ENCODE results near the gene CMPK2.

The CMPK2 gene

GRCh38 chr2:6823111-6823510, 42.6 kb downstream of the CMPK2 start:
- Histone ChIP-seq H3K27ac (ENCODE audit: low read depth, low read length) (no peak overlapping the region), H3K9ac (ENCODE audit: low read depth, low read length) (no peak overlapping the region), H3K9me3 (ENCODE audit: control insufficient read depth, insufficient read depth, low read length) (no peaks in the 10 kb centered on the region), H3K4me1 (ENCODE audit: control insufficient read depth, insufficient read depth, low read length) (peaks cover 14% of the 10 kb centered on the region), H3K36me3 (ENCODE audit: control insufficient read depth, insufficient read depth, low read length) (no peaks in the 10 kb centered on the region), H3K27me3 (ENCODE audit: control insufficient read depth, insufficient read depth, low read length) (no peaks in the 10 kb centered on the region), H3K4me3 (ENCODE audit: low read depth, low read length) (no peak overlapping the region)

GRCh38 chr2:6822406-6822805, 43.3 kb downstream of the CMPK2 start:
- Histone ChIP-seq H3K4me3 (ENCODE audit: low read depth, low read length) (no peak overlapping the region), H3K36me3 (ENCODE audit: control insufficient read depth, insufficient read depth, low read length) (no peaks in the 10 kb centered on the region), H3K27me3 (ENCODE audit: control insufficient read depth, insufficient read depth, low read length) (no peaks in the 10 kb centered on the region), H3K4me1 (ENCODE audit: control insufficient read depth, insufficient read depth, low read length) (peaks cover 7% of the 10 kb centered on the region), H3K27ac (ENCODE audit: low read depth, low read length) (no peak overlapping the region), H3K9me3 (ENCODE audit: control insufficient read depth, insufficient read depth, low read length) (no peaks in the 10 kb centered on the region), H3K9ac (ENCODE audit: low read depth, low read length) (no peak overlapping the region)

- Histone ChIP-seq H3K27ac (ENCODE audit: low read depth, low read length) (no peak overlapping the region), H3K4me1 (ENCODE audit: control insufficient read depth, insufficient read depth, low read length) (peaks cover 7% of the 10 kb centered on the region), H3K27me3 (ENCODE audit: control insufficient read depth, insufficient read depth, low read length) (no peaks in the 10 kb centered on the region), H3K36me3 (ENCODE audit: control insufficient read depth, insufficient read depth, low read length) (no peaks in the 10 kb centered on the region), H3K9ac (ENCODE audit: low read depth, low read length) (no peak overlapping the region), H3K4me3 (ENCODE audit: low read depth, low read length) (no peak overlapping the region), H3K9me3 (ENCODE audit: control insufficient read depth, insufficient read depth, low read length) (no peaks in the 10 kb centered on the region)
Measured at GRCh38 chr2:6820903-6821584, 44.7 kb downstream of the CMPK2 start.

GRCh38 chr2:6820236-6820635, 45.5 kb downstream of the CMPK2 start:
- H3K27me3 ChIP-seq (ENCODE audit: control insufficient read depth, insufficient read depth, low read length) = no peaks in the 10 kb centered on the region
- no peaks in the 10 kb centered on the region for H3K9me3 ChIP-seq (ENCODE audit: control insufficient read depth, insufficient read depth, low read length)
- no peak overlapping the region for H3K4me3 ChIP-seq (ENCODE audit: low read depth, low read length)
- peaks cover 7% of the 10 kb centered on the region for H3K4me1 ChIP-seq (ENCODE audit: control insufficient read depth, insufficient read depth, low read length)
- H3K27ac ChIP-seq (ENCODE audit: low read depth, low read length) = no peak overlapping the region
- H3K36me3 ChIP-seq (ENCODE audit: control insufficient read depth, insufficient read depth, low read length) = no peaks in the 10 kb centered on the region
- no peak overlapping the region for H3K9ac ChIP-seq (ENCODE audit: low read depth, low read length)

- no peak overlapping the region for H3K9ac ChIP-seq (ENCODE audit: low read depth, low read length)
Measured at GRCh38 chr2:6819668-6820067, 46.0 kb downstream of the CMPK2 start.

GRCh38 chr2:6818012-6818411, 47.7 kb downstream of the CMPK2 start:
- no peak overlapping the region for H3K4me3 ChIP-seq (ENCODE audit: low read depth, low read length)
- H3K9me3 ChIP-seq (ENCODE audit: control insufficient read depth, insufficient read depth, low read length) = no peaks in the 10 kb centered on the region
- H3K4me1 ChIP-seq (ENCODE audit: control insufficient read depth, insufficient read depth, low read length) = no peaks in the 10 kb centered on the region; the same call in 1 of the 2 replicates
- no peaks in the 10 kb centered on the region for H3K36me3 ChIP-seq (ENCODE audit: control insufficient read depth, insufficient read depth, low read length)
- no peak overlapping the region for H3K9ac ChIP-seq (ENCODE audit: low read depth, low read length)
- H3K27ac ChIP-seq (ENCODE audit: low read depth, low read length) = no peak overlapping the region
- no peaks in the 10 kb centered on the region for H3K27me3 ChIP-seq (ENCODE audit: control insufficient read depth, insufficient read depth, low read length)

More at GRCh38 chr2:6819668-6820067, 46.0 kb downstream of the CMPK2 start:
- H3K27me3 ChIP-seq (ENCODE audit: control insufficient read depth, insufficient read depth, low read length) = no peaks in the 10 kb centered on the region
- H3K27ac ChIP-seq (ENCODE audit: low read depth, low read length) = no peak overlapping the region
- peaks cover 7% of the 10 kb centered on the region for H3K4me1 ChIP-seq (ENCODE audit: control insufficient read depth, insufficient read depth, low read length)
- H3K4me3 ChIP-seq (ENCODE audit: low read depth, low read length) = no peak overlapping the region
- H3K36me3 ChIP-seq (ENCODE audit: control insufficient read depth, insufficient read depth, low read length) = no peaks in the 10 kb centered on the region
- H3K9me3 ChIP-seq (ENCODE audit: control insufficient read depth, insufficient read depth, low read length) = no peaks in the 10 kb centered on the region

- H3K27ac ChIP-seq (ENCODE audit: low read depth, low read length) = no peak overlapping the region
Measured at GRCh38 chr2:6814869-6815268, 50.8 kb downstream of the CMPK2 start.

GRCh38 chr2:6814312-6814711, 51.4 kb downstream of the CMPK2 start:
- Histone ChIP-seq H3K27ac (ENCODE audit: low read depth, low read length) (no peak overlapping the region), H3K9ac (ENCODE audit: low read depth, low read length) (no peak overlapping the region), H3K4me1 (ENCODE audit: control insufficient read depth, insufficient read depth, low read length) (0 out of 2 replicates have a peak, but pooled peaks cover 3% of the 10 kb centered on the region), H3K4me3 (ENCODE audit: low read depth, low read length) (no peak overlapping the region), H3K27me3 (ENCODE audit: control insufficient read depth, insufficient read depth, low read length) (peaks cover 2% of the 10 kb centered on the region; the same call in 1 of the 2 replicates), H3K9me3 (ENCODE audit: control insufficient read depth, insufficient read depth, low read length) (no peaks in the 10 kb centered on the region), H3K36me3 (ENCODE audit: control insufficient read depth, insufficient read depth, low read length) (no peaks in the 10 kb centered on the region)

More at GRCh38 chr2:6814869-6815268, 50.8 kb downstream of the CMPK2 start:
- H3K36me3 ChIP-seq (ENCODE audit: control insufficient read depth, insufficient read depth, low read length) = no peaks in the 10 kb centered on the region
- no peaks in the 10 kb centered on the region for H3K9me3 ChIP-seq (ENCODE audit: control insufficient read depth, insufficient read depth, low read length)
- H3K4me3 ChIP-seq (ENCODE audit: low read depth, low read length) = no peak overlapping the region
- no peak overlapping the region for H3K9ac ChIP-seq (ENCODE audit: low read depth, low read length)
- H3K27me3 ChIP-seq (ENCODE audit: control insufficient read depth, insufficient read depth, low read length) = no peaks in the 10 kb centered on the region
- H3K4me1 ChIP-seq (ENCODE audit: control insufficient read depth, insufficient read depth, low read length) = 0 out of 2 replicates have a peak, but pooled peaks cover 3% of the 10 kb centered on the region

- H3K4me1 ChIP-seq (ENCODE audit: control insufficient read depth, insufficient read depth, low read length) = 0 out of 2 replicates have a peak, but pooled peaks cover 3% of the 10 kb centered on the region
- H3K27ac ChIP-seq (ENCODE audit: low read depth, low read length) = no peak overlapping the region
- H3K27me3 ChIP-seq (ENCODE audit: control insufficient read depth, insufficient read depth, low read length) = peaks cover 7% of the 10 kb centered on the region
- no peak overlapping the region for H3K9ac ChIP-seq (ENCODE audit: low read depth, low read length)
- no peaks in the 10 kb centered on the region for H3K36me3 ChIP-seq (ENCODE audit: control insufficient read depth, insufficient read depth, low read length)
- H3K9me3 ChIP-seq (ENCODE audit: control insufficient read depth, insufficient read depth, low read length) = no peaks in the 10 kb centered on the region
- no peak overlapping the region for H3K4me3 ChIP-seq (ENCODE audit: low read depth, low read length)
Measured at GRCh38 chr2:6813573-6813972, 52.1 kb downstream of the CMPK2 start.

GRCh38 chr2:6812857-6813530, 52.7 kb downstream of the CMPK2 start:
- H3K4me3 ChIP-seq (ENCODE audit: low read depth, low read length) = no peak overlapping the region
- no peaks in the 10 kb centered on the region for H3K36me3 ChIP-seq (ENCODE audit: control insufficient read depth, insufficient read depth, low read length)
- 0 out of 2 replicates have a peak, but pooled peaks cover 3% of the 10 kb centered on the region for H3K4me1 ChIP-seq (ENCODE audit: control insufficient read depth, insufficient read depth, low read length)
- no peak overlapping the region for H3K27ac ChIP-seq (ENCODE audit: low read depth, low read length)
- H3K9ac ChIP-seq (ENCODE audit: low read depth, low read length) = no peak overlapping the region
- H3K27me3 ChIP-seq (ENCODE audit: control insufficient read depth, insufficient read depth, low read length) = peaks cover 13% of the 10 kb centered on the region
- H3K9me3 ChIP-seq (ENCODE audit: control insufficient read depth, insufficient read depth, low read length) = no peaks in the 10 kb centered on the region

GRCh38 chr2:6810961-6811360, 54.7 kb downstream of the CMPK2 start:
- H3K9me3 ChIP-seq (ENCODE audit: control insufficient read depth, insufficient read depth, low read length) = no peaks in the 10 kb centered on the region
- H3K27ac ChIP-seq (ENCODE audit: low read depth, low read length) = no peak overlapping the region
- peaks cover 15% of the 10 kb centered on the region for H3K4me1 ChIP-seq (ENCODE audit: control insufficient read depth, insufficient read depth, low read length)
- H3K9ac ChIP-seq (ENCODE audit: low read depth, low read length) = no peak overlapping the region
- H3K27me3 ChIP-seq (ENCODE audit: control insufficient read depth, insufficient read depth, low read length) = peaks cover 31% of the 10 kb centered on the region
- no peak overlapping the region for H3K4me3 ChIP-seq (ENCODE audit: low read depth, low read length)
- no peaks in the 10 kb centered on the region for H3K36me3 ChIP-seq (ENCODE audit: control insufficient read depth, insufficient read depth, low read length)

All from HUES48 (cell line).